GM19324 (cell line): ENCODE results near the gene KLHDC7A.

Source experiments
- ATAC-seq: cut with Tn5 transposase; IDR thresholded peaks from one replicate; pipeline ENCODE4 v1.9.1; 2021; ENCODE audit warnings: mild to moderate bottlenecking, moderate library complexity; ENCODE audit not compliant: unreplicated experiment, low FRiP score

Gene KLHDC7A

GRCh38 chr1:18470671-18471355 lies 9.9 kb upstream of the KLHDC7A start:
- ATAC-seq, result no peak

DNA sequence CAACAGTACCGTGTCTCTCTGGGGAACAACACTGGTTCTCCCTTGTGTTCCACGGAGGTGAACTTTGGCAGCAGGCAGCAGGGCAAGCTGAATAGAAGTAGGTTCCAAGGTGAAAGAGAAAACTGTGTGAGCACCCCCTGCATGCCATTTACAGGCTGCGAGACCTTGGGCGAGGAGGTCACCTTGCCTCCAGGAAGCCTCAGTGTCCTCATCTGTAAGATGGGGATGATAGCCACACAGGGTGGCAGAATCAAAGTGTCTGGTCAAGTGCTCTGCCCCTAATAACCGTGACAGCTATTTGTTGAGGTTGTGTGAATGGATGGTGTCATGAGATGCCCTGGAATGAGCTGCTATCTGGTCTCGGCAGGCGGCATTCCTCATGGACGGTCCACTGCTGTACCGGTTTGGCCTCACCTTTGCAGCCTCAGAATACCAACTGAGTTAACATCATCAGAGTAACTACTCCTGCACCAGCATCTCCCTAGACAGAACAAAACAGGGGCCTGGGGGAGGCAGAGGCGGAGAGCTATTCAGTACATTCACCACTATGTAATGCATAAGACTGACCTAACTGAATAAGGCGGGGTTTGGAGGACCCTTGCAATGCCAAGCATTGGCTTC lies 7.4 kb upstream of the KLHDC7A start:
- no peak for ATAC-seq

DNA sequence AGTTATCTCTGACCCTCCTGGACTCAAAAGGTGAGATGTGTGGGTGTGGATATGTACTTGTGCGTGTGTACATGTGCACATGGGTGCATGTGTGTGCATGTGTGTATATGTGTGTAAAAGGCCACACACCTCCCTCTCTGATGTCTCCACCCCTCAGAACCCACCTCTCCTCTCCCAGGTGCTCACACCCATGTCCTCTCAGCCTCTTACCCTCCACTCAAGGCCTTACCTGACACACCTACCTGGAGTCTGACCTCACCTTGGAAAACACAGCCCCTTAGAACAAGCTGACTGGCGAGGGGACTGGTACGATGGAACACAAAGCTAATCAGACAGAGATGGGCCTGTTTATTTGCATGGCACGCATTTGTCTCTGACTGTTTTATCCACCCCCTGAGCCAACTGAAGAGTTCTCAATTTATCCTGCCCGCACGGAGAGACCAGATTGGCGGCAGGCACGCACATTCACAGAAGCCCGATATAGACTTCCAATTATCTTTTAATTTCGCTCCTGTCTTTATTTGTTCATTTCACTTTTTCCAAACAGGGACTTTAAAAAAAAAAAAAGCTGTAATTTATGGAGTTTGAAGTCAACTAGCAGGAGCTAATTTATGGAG lies 6.1 kb upstream of the KLHDC7A start:
- ATAC-seq, result no peak

DNA sequence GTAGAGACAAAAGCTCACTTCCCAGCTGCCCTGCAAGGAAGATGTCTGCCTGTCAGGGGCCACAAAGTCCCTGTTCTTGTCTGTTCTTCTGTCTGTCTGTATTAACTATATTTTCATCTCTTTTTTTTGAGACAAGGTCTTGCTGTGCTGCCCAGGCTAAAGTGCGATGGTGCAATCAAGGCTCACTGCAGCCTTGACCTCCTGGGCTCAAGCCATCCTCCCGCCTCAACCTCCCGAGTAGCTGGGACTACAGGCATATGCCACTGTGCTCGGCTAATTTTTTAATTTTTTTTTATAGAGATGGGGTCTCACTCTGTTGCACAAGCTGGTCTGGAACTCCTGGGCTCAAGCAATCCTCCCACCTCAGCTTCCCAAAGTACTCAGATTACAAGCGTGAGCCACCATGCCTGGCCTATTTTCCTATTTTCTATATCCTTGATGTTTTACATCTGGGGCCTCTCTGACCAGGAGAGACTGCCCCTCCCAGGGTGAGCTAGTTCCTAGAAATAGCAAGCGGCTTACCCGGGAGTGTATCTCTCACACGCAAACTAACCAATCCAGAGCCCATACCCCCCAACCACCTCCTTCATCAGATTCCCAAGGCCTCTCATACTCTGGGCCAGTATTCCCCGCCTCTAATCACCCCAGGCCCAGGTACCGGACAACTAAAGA lies 5.4 kb upstream of the KLHDC7A start:
- ATAC-seq, result no peak

GRCh38 chr1:18479454-18479853 lies 1.3 kb upstream of the KLHDC7A start:
- ATAC-seq, result no peak

DNA sequence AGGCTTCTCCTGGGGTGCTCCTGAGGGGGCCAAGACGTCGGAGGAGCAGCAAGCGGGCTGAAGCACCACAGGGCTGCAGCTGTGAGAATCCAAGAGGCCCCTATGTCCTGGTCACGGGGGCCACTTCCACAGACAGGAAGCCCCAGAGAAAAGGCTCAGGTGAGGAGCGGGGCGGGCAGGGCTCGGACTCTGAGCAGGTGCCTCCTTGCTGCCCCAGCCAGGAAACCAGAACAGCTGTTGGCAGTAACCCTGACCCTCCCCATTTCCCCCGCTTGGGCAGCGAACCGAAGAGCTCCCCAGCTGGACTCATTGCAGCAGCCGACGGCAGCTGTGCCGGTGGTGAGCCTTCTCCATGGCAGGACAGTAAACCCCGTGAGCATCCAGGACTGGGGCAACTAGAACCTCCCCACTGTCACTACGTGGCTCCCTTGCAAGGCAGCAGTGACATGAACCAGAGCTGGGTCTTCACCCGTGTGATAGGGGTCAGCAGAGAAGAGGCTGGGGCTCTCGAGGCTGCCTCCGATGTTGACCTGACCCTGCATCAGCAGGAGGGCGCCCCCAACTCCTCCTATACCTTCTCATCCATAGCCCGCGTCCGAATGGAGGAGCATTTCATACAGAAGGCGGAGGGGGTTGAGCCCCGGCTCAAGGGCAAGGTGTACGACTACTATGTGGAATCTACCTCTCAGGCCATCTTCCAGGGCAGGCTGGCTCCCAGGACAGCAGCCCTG lies 625 bp downstream of the KLHDC7A start:
- ATAC-seq, result no peak

- ATAC-seq, result no peak
Observed at GRCh38 chr1:18481921-18482701, 1.4 kb downstream of the KLHDC7A start.

- no peak for ATAC-seq
Observed at GRCh38 chr1:18482721-18483425, 2.1 kb downstream of the KLHDC7A start.

- ATAC-seq, result no peak
Observed at GRCh38 chr1:18484276-18484675, 3.5 kb downstream of the KLHDC7A start.

GRCh38 chr1:18484721-18485120 lies 4.0 kb downstream of the KLHDC7A start:
- no peak for ATAC-seq

DNA sequence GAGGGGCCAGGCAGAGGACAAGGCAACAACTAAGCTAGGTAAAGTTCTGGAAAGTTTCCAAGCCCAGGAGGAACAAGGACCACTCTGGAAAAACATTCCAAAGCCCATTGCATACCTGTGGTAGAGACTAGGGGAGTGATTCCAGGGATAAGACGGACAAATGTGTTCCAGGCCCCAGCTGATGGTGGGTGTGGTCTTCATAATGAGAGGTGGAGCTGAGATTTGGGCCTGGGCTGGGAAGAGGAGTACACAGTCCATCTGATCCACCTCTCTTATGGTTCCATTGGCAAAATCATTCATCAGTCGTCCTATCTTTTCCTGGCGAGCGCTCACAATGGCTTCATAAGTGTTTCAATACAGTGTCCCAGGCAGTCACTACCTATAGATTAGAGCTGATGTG lies 4.5 kb downstream of the KLHDC7A start:
- ATAC-seq, result no peak

GRCh38 chr1:18486195-18486594 lies 5.5 kb downstream of the KLHDC7A start:
- ATAC-seq, result no peak

- ATAC-seq, result no peak
Observed at GRCh38 chr1:18489417-18490143, 8.8 kb downstream of the KLHDC7A start.

- ATAC-seq, result no peak
Observed at GRCh38 chr1:18491168-18491567, 10.4 kb downstream of the KLHDC7A start.

DNA sequence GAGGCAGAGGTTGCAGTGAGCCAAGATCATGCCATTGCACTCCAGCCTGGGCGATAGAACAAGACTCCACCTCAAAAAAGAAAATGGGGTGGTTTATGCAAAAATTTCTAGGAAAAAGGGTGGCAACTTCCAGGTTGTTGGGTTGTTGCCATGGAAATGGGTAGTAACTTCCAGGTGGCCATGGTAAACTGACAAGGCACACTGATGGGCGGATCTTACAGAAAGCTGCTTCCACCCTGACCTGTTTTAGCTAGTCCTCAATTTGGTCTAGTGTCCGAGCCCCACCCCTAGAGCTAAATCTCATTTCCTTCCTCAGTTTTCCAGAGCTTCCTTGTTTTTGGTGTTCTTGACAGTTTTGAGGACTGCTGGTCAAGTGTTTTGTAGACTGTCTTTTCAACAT lies 13.6 kb downstream of the KLHDC7A start:
- no peak for ATAC-seq

DNA sequence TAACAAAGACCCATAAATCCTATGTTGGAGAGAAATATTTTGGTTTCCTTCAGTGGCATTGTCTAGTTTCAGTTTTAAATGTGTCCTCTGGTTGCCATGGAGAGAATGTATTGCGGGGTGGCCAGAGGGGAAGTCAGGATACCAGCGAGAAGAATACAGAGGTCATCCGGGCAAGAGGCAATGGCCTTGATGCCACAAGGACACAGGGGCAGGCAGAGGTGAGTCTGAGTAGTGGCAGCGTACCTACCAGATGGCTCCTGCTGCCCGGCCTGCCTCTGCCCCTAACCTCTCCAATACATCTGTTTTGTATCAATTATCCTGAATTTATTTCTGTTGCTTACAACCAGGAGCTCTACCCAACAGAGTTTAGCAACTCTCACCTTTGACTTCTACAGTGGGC lies 14.9 kb downstream of the KLHDC7A start:
- no peak for ATAC-seq

DNA sequence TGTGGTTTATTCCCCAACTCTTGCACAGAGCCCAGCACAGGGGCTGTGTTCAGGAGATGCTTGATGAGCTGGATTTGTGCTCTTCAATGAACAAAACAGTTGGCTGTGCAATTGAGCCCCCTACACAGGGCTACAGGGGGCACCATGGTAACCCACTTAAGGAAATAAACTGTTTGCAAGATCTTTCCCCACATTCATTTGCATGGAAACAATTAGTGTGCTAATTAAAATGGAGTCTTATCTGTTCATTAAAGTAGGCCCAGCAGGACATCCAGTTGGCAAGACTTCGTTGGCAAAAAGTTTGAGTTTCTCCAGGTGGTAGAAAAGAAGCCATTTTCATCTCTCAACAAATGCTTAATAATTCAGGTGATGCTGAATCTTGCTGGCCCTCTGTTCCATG lies 15.3 kb downstream of the KLHDC7A start:
- ATAC-seq, result no peak

DNA sequence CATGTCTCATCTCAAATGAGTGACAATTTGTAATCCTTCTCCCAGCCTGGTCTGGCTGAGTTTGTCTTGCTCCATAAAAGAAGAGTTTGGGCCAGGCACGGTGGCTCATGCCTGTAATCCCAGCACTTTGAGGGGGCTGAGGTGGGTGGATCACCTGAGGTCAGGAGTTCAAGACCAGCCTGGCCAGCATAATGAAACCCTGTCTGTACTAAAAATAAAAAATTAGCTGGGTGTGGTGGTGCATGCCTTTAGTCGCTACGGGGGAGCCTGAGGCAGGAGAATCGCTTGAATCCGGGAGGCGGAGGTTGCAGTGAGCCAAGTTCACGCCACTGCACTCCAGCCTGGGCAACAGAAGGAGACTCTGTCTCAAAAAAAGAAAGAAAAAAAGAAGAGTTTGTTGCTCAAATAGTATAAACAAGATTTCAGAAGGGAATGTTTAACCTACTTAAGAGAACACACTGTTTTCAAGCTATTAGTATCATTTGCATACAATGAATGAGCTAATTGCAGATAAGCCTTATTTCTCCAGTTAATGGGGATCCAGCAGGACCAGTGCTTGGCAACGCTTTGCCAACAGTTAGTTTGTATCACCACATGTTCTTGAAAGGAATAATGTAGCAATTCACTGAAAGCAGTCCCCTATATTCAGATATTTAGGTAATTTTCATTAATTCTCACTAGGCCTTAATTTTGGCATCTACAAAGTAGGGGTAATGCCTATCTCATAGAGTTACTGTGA lies 15.9 kb downstream of the KLHDC7A start:
- no peak for ATAC-seq
